ENCODE measurements around the gene REEP2.
"Not testable (repeated sequence)": the region's sequence is repeated elsewhere in the genome, so short reads cannot be mapped to it uniquely, and the experiment has no call there.

The REEP2 gene, protein sequence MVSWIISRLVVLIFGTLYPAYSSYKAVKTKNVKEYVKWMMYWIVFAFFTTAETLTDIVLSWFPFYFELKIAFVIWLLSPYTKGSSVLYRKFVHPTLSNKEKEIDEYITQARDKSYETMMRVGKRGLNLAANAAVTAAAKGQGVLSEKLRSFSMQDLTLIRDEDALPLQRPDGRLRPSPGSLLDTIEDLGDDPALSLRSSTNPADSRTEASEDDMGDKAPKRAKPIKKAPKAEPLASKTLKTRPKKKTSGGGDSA

DNA sequence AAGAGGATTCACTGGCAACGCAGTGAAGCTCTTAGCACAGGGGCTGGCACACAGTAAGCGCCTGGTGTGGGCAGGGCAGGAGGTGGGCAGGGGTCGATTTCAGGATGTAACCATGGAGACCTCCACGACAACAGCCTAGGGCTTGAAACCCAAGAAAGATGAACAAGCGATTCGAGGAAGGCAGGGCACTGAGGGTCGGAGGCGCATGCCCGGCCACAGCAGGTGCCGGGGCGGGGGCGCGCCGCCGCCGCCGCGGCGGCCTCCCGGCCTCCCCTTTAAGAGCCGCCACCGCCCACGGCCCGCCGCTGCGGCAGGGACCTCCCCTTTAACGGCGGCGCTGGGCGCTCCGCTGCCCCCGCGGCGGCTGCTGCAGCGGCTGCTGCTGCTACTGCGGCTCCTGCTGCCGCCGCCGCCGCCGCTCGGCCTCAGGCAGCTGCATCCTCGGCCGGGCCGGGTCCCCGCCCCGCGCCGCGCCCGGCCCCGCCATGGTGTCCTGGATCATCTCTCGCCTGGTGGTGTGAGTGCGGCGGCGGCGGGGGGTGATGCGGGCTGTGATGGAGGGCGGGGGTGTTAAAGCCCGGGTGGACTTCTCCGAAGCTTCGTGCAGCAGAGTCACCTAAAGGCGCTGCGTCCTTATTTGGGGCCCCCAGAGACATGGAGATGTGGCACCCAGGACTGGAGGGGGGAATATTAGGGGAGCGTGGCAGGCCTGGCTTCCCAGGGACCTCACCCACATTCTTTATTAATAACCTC is at the start of gene REEP2:
Gene REEP2, plus strand, starts transcription at position 334 of the 753 bp plus-strand sequence. Its CDS starts 152 bp downstream, at position 486.
- DNase-seq (ENCODE audit: insufficient read length, low spot score) (peak; percentile 65), FAIRE-seq (peak; percentile 36)

DNA sequence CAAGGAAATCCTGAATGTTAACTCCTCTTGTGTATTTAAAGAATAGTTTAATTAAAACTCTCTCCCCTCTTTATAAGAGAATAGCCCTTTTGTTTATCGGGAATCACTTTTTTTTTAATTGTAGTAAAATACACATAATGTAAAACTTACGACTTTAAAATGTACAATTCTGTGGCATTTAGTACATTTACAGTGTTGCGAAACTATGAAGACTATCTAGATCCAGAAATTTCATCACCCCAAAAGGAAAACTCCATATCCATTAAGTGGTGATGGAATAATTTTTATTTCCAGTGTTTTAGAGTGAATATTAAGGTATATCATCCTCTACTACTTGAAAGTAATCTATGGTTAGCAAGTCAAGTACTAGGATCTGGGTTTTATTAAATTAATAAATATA is 49.5 kb upstream of the REEP2 start:
- DNase-seq (ENCODE audit: insufficient read length, low spot score): no peak
- no peak for FAIRE-seq

DNA sequence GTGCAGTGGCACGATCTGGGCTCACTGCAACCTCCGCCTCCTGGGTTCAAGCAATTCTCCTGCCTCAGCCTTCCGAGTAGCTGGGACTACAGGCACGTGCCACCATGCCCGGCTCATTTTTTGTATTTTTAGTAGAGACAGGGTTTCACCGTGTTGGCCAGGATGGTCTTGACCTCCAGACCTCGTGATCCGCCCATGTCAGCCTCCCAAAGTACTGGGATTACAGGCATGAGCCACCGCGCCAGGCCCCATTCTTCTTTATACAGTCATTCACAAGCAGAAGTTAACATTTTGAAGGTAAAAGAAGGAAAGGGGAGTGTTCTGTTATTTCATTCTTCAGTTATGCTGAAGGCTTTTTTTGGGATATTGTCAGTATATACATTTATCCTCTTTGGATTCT is 48.9 kb upstream of the REEP2 start:
- not testable (repeated sequence) for DNase-seq (ENCODE audit: insufficient read length, low spot score); FAIRE-seq

DNA sequence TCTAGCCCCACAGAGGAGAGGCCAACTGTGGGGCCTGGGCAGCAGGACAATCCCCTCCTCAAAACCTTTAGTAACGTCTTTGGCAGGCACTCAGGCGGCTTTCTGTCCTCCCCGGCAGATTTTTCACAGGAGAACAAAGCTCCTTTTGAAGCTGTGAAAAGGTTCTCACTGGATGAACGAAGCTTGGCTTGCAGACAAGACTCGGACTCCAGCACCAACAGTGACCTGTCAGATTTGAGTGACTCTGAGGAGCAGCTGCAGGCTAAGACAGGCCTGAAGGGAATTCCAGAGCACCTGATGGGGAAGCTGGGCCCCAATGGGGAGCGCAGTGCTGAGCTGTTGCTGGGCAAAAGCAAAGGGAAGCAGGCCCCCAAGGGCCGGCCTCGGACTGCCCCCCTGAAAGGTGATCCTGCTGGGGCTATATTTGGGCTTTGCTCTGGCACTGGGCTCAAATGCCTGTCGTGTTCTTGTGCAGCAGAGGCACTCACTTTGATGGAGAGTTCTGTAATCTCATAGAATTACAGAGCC is 46.9 kb upstream of the REEP2 start:
- no peak for FAIRE-seq
- DNase-seq (ENCODE audit: insufficient read length, low spot score): no peak

DNA sequence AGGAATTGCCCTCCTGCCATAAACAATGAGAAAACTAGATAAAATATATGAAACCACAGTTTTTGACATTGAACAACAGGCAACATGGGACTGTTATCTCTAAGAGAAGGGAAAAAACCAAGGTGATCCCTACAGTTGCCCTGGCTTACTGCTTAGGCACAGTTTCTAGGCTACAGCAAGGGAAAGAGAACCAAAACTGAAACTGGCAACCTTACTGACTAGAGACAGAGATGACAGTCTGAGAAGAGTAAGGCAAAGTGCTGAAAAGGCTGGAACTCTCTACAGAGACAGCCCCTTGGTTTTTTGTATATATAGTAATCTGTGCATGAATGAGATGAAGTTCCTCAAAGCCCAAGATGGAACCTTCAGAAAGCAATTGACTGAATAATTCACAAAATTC is 36.2 kb upstream of the REEP2 start:
- DNase-seq (ENCODE audit: insufficient read length, low spot score) (no peak), FAIRE-seq (no peak)

DNA sequence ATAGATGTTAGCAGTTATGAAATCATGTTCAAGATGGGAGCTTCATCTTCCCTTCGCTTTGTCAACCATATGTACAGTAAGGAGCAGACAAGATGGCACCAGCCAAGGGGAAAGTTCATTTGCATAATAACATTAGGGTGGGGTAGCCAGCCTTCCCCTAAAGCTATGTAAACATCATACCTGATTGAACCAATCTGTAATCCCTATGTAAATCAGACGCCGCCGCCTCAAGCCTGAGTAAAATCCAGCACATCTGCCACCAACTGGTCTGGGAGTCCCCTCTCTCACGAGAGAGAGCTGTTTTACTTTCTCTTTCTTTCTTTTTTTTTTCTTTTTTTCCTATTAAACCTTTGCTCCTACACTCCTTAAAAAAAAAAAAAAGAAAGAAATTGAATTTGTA is 30.8 kb upstream of the REEP2 start:
- no peak for DNase-seq (ENCODE audit: insufficient read length, low spot score)
- no peak for FAIRE-seq

DNA sequence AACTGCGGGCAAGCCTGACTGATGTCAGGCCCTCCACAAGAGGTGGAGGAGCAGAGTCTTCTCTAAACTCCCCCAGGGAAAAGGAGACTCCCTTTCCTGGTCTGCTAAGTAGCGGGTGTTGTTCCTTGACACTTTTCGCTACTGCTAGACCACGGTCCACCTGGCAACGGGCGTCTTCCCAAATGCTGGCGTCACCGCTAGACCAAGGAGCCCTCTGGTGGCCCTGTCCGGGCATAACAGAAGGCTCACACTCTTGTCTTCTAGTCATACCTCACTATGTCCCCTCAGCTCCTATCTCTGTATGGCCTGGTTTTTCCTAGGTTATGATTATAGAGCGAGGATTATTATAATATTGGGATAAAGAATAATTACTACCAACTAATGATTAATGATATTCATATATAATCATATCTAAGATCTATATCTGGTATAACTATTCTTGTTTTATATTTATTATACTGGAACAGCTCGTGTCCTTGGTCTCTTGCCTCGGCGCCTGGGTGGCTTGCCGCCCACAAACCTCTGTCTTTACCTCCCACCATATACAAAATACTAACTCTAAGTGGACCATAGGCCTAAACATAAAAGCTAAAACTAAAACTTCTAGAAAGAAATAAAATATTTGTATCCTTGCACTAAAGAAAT is 27.7 kb upstream of the REEP2 start:
- DNase-seq (ENCODE audit: insufficient read length, low spot score); FAIRE-seq: not testable (repeated sequence)

DNA sequence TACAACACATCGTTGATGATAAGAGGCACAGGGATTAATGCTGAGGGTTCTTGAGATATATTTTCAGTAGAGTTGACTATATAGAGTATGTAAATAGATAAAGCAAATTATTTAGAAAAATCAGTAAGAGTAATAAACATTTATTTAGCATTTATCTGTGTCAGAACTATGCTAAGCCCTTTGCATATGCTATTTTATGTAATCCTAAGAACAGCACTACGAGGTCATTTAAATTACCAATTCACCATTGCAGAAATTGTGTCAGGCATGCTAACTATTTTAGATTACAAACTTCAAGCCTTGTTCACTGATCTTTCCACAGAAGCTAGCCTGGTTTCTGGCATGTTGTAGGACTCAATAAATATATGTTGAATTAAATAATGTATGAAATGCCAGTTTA is 20.4 kb upstream of the REEP2 start:
- FAIRE-seq (no peak), DNase-seq (ENCODE audit: insufficient read length, low spot score) (no peak)

DNA sequence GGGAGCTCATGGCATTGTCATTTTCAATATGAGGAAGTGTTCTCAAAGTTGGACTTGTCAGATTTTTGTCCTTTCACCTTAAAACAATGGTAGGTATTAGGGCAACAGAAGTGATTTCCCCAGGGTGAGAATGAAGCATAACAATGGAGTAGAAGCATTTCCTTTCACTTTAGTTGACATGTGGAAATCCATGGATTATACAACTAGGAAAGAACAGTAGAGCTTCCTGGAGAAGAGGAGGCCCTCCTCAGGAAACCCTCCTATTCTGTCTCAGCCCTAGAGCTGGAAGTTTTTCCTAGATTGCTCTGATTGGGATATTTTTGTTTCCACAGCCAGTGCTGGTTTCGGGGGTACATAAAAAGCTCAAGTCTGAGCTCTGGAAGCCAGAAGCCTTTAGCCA is 13.8 kb upstream of the REEP2 start:
- FAIRE-seq: no peak

DNA sequence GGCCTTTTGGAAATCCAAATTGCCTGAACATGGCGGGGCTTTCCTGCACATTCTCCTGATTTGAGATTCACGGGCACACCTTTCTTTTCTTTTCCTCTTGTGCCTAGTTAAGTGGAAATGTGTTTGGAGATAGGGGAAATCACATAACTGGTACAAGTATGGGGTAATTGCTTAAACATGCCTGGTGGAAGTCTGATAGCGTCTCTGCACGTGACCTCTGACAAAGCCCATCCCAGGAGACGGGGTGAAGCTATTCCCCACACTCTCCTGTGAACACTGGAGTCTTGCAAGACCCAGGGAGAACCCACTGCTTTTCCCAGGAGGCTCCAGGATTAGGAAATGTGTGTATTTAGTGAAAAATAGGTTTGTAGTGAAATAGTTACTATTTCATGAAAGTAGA is 2.9 kb upstream of the REEP2 start:
- FAIRE-seq (no peak), DNase-seq (ENCODE audit: insufficient read length, low spot score) (no peak)

More for the DNA sequence above, 13.8 kb upstream of the REEP2 start:
- DNase-seq (ENCODE audit: insufficient read length, low spot score): no peak

DNA sequence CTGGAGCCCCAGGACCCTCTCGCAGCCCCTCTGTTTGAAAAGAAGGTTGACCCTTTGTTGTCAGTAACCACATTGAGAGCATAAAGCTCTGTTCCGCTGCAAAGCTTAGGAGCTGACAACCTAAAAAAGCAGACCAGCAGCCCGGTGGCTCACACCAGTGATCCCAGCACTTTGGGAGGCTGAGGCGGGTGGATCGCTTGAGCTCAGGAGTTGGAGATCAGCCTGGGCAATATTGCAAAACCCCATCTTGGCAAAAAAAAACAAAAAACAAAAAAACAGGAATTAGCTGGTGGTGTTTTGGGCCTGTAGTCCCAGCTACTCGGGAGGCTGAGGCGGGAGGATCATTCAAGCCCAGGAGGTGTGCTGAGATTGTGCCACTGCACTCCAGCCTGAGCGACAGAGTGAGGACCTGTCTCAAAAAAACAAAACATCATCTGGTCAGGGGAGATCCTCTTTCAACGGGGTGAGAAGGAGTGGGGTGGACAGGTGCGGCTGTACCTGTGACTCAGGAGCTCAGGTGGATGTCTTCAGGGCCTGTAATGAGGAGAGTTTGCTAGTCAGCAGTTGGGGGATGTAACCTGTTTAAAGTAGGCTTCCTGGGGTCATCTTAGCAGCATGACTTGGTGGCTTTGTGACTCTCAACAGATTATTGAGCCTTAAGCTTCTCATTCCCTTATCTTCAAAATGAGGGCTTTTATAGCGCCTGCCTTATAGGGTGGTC is 694 bp upstream of the REEP2 start:
- FAIRE-seq: no peak

DNA sequence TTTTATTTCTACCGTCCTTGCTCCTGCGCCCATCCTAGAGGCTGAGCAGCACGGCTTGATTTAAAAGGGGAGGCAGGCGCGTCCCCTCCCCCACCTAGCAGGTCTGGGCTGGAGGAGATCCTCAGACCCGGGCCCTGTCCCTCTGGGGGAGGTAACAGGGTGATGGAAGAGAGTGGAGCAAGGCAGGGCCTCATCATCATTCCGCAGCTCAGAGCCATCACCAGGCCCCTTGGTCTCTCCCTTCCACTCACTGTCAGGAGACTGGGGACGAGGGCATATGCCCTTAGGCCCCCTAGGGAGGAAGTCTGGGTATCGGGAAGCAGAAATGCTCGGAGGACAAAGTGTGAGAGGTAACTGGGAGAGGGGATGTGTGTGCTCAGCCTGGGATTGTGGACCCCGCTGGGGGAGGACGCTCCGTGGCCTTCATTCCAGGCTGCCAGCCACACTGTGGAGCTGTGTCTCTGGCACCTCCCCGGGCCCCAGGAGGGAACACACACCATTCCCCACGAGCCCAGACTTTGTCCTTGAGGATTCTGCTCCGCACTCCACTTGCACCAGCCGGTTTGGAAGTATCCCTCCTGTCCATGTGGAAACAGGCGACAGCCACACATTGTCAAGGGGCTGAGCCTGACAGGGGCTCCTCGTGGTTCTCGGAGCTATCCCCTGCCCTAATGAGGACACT is 761 bp downstream of the REEP2 start:
- DNase-seq (ENCODE audit: insufficient read length, low spot score) (peak; percentile 41), FAIRE-seq (no peak)

More for the DNA sequence above, 694 bp upstream of the REEP2 start:
- DNase-seq (ENCODE audit: insufficient read length, low spot score): no peak

DNA sequence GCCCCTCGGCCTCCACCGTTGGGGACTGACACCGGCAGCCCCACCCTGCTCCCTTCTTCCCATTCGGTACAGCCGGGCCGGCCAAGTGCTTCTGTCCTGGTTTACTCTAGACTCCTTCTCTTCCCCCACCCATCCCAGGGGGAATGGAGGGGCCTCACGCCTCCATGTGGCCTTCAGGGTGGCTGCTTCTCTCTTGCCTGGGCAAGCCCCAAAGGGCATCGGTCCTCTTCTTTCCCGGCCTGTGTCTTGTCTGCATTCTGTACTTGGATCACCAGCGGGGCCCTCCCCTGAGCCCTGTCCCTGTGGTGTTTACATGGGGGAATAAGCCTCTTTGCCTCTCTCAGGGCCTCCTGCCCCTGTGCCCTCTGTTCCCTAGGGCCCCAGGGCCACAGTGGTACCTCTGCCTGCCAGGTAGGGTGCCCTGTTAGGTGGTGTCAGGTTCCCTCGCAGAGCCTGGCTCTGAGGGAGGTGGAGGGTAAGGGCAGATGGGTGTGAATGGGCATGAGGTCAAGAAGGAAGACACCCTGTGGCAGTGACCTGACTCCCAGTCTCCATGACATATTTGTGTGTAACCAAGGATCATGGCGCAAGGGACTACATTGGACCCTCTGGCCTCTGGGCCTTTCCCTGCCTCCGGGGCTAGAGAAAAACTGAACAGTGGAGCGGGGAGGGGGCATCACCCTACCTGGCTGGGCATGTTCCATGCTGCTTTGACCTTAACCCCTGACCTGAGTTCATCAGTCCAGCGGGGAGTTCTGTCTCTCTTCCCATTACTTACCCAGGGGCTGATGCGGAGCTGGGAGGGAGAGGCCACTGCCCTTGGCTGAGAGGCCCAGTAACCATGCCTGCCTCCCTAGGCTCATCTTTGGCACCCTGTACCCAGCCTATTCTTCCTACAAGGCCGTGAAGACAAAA is 1.6 kb downstream of the REEP2 start:
- FAIRE-seq (no peak), DNase-seq (ENCODE audit: insufficient read length, low spot score) (no peak)

DNA sequence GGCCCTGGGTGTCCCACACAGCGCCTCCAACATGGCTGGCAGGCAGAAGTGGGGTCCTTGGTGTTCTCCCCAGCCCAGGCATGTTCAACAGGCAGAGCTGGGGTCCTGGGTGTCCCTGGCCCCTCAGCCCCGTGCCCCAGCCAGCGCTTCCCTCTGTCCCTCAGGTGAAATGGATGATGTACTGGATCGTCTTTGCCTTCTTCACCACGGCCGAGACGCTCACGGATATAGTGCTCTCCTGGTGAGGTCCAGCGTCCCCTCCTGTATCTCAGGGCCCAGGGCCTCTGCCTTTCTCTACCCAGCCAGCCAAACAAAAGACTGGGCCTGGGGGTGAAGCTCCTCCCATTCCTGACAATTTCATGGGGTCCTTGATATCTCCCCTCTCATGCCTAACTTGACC is 2.4 kb downstream of the REEP2 start:
- no peak for DNase-seq (ENCODE audit: insufficient read length, low spot score)
- no peak for FAIRE-seq

DNA sequence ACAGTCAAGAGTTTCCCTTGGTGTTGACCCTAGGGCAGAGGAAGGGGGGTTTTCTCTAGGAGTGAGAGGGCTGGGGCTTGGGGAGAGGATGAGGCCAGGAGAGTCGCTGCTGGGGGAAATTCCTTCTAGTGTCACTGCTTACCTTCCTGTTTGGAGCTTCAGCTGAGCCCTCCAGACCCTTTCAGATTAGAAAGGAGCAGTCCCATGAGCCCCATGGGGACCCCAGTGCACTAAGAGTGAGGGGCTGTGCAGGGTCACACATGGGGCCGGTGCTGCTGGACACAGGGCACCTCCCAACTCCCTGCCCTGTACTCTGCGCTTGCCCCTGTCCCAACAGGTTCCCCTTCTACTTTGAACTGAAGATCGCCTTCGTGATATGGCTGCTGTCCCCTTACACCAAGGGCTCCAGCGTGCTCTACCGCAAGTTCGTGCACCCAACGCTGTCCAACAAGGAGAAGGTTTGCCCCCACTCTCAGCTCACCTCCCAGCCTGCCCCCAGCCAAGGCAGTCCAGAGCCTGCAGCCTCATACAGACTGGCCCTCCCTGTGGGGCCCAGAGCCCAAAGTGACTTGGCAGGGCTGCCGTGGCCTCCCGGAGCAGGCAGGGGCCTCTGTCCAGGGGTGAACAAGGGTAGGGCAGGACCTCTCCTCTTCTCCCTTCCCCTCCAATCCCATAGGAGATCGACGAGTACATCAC is 5.4 kb downstream of the REEP2 start:
- no peak for FAIRE-seq
- no peak for DNase-seq (ENCODE audit: insufficient read length, low spot score)

DNA sequence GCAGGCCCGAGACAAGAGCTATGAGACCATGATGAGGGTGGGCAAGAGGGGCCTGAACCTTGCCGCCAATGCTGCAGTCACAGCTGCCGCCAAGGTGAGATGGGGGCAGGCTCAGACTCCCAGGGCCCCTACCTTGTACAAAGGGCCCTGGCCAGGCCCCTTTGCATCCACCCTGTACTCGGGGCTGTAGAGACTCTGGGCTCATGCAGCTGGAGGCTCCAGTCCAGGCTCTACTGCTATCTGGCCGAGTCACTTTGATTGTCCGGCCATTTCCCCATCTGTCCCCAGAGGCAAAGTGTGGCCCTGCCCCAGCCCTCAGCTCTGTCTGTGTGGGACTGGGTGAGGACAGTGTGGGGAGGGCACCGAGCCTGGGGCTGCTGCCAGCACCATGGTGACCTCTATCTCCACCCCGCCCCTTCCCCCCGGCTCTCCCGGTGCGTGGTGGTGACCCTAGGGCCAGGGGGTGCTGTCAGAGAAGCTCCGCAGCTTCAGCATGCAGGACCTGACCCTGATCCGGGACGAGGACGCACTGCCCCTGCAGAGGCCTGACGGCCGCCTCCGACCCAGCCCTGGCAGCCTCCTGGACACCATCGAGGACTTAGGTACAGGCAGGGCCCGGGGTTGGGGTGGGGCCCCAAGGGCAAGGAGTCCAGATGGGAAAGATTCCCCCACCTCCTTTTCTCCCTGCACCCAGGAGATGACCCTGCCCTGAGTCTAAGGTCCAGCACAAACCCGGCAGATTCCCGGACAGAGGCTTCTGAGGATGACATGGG is 6.1 kb downstream of the REEP2 start:
- no peak for FAIRE-seq
- DNase-seq (ENCODE audit: insufficient read length, low spot score): no peak

DNA sequence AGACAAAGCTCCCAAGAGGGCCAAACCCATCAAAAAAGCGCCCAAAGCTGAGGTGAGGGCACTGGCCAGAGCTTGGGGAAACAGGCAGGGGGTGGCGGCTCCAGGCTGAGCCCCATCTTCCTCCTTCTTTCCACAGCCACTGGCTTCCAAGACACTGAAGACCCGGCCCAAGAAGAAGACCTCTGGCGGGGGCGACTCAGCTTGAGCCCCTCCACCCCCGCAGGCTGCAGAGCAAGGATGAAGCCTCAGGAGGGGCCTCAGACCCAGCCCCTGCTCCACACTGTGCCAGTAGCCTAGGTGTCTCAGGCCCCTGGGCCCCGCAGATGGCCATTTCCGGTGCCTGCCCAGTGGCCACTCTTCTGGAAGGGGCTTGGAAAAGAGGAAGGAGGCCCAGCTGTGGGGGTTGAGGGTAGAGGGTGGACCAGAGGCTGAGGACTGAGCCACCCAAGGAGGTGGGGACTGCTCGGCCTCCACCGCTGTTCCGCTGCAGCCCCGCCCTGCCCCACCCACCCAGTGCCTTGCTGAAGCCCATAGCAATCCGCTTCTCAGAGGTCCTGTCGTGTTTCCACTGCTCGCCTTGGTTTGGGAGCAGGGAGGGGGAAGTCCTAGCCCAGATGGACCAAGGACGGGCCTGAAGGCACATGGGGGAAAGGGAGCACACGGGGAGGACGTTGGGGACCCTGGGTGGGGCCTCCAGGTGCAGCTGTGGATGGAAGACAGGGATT is 6.9 kb downstream of the REEP2 start:
- DNase-seq (ENCODE audit: insufficient read length, low spot score) (no peak), FAIRE-seq (no peak)
